CD4-positive, CD25-positive, alpha-beta regulatory T cell (primary cell): ENCODE results near the gene SAMD14. TPM values are rescaled to one million over a fixed set of nuclear protein-coding genes. Genes with fewer than 3 reads are reported as not detected.

Experiments
- ATAC-seq, 2 donors: fragments of 150-1000 bp; cut with Tn5 transposase; one replicate each; pipeline ENCODE4 v1.10.0; 2021; ENCODE audit warnings: low read depth in 2 of 2, moderate number of reproducible peaks in 2 of 2, moderate library complexity in 1 of 2
- DNase-seq, 3 donors: peaks; one replicate each; pipeline versions ENCODE4 v3.0.0 to v3.0.0-alpha.2; 2012 to 2022; ENCODE audit warnings: mixed read lengths in 1 of 3
- H3K27ac ChIP-seq: one replicate; pipeline ENCODE4 v1.7.0; 2013; ENCODE audit warnings: mild to moderate bottlenecking, low read length; ENCODE audit not compliant: insufficient read depth, poor library complexity, severe bottlenecking
- H3K27me3 ChIP-seq: one replicate; pipeline ENCODE4 v1.7.0; 2013; ENCODE audit warnings: low read length; ENCODE audit not compliant: control insufficient read depth, insufficient read depth
- H3K36me3 ChIP-seq: one replicate; pipeline ENCODE4 v1.7.0; 2013; ENCODE audit warnings: mild to moderate bottlenecking, low read length, moderate library complexity; ENCODE audit not compliant: control insufficient read depth, insufficient read depth
- H3K4me1 ChIP-seq: 2 replicates; pipeline ENCODE4 v1.7.0; 2013; ENCODE audit warnings: mild to moderate bottlenecking, low read length; ENCODE audit not compliant: insufficient read depth, control insufficient read depth, poor library complexity, severe bottlenecking
- H3K4me3 ChIP-seq: one replicate; pipeline ENCODE4 v1.7.0; 2013; ENCODE audit warnings: low read depth, mild to moderate bottlenecking, low read length, moderate library complexity
- H3K9me3 ChIP-seq, 2 experiments: 1 replicate in 1 of 2; 2 replicates in 1 of 2; pipeline ENCODE4 v1.7.0; 2013; ENCODE audit warnings: low read length in 2 of 2, mild to moderate bottlenecking in 1 of 2, moderate library complexity in 1 of 2; ENCODE audit not compliant: control insufficient read depth in 2 of 2
- H3K27ac Mint-ChIP-seq, 3 donors: one replicate each; pipeline ENCODE4 v1.8.0; 2020 to 2022; ENCODE audit warnings: mild to moderate bottlenecking in 3 of 3, mixed read lengths in 3 of 3, moderate library complexity in 2 of 3
- H3K27me3 Mint-ChIP-seq: one replicate; pipeline ENCODE4 v1.8.0; 2022; ENCODE audit warnings: mild to moderate bottlenecking, mixed read lengths
- H3K36me3 Mint-ChIP-seq: one replicate; pipeline ENCODE4 v1.8.0; 2020; ENCODE audit warnings: mixed read lengths
- H3K4me1 Mint-ChIP-seq, 4 donors: one replicate each; pipeline ENCODE4 v1.8.0; 2020 to 2022; ENCODE audit warnings: mixed read lengths in 4 of 4, mild to moderate bottlenecking in 1 of 4
- H3K4me3 Mint-ChIP-seq, 4 donors: one replicate each; pipeline ENCODE4 v1.8.0; 2020 to 2022; ENCODE audit warnings: mild to moderate bottlenecking in 4 of 4, mixed read lengths in 4 of 4, moderate library complexity in 3 of 4
- H3K9me3 Mint-ChIP-seq, 7 donors: one replicate each; pipeline ENCODE4 v1.8.0; 2020 to 2022; ENCODE audit warnings: mixed read lengths in 7 of 7, mild to moderate bottlenecking in 3 of 7, moderate library complexity in 2 of 7
- polyA plus RNA-seq, 4 donors: library from polyadenylated mRNA; unstranded; fragments of 300-500 nt; fragmentation: Illumina TruSeq; gene quantifications; one replicate each; pipeline ENCODE4 v1.2.3, GENCODE V29; 2021
- total RNA-seq: library from RNA; stranded (reverse); gene quantifications from one replicate; pipeline ENCODE4 v1.2.3, GENCODE V29; 2022

Gene SAMD14
- total and polyA plus RNA-seq, 5 donors from 2014 or later, result 0.09 to 0.96 TPM; not detected in 3

- H3K4me1 ChIP-seq, result no peaks in the 10 kb centered on the region
- Mint-ChIP-seq H3K36me3 (peaks cover 26% of the 10 kb centered on the region), H3K9me3 (peaks cover 0 to 1% (median 0%) of the 10 kb centered on the region in 7 donors), H3K27ac (peak overlapping the region in 1 of 3 donors; percentile 25), H3K4me1 (peaks cover 0 to 2% (median under 1%) of the 10 kb centered on the region in 4 donors), H3K27me3 (no peaks in the 10 kb centered on the region), H3K4me3 (no peak overlapping the region)
- H3K27me3 ChIP-seq, result no peaks in the 10 kb centered on the region
- H3K9me3 ChIP-seq, result no peaks in the 10 kb centered on the region
- ATAC-seq (no peak), DNase-seq (no peak)
- no peak overlapping the region for H3K27ac ChIP-seq
- H3K4me3 ChIP-seq, result no peak overlapping the region
- no peaks in the 10 kb centered on the region for H3K36me3 ChIP-seq
Measured at GRCh38 chr17:50070908-50071680, 58.9 kb downstream of the SAMD14 start.

GRCh38 chr17:50067996-50068395, 62.0 kb downstream of the SAMD14 start:
- no peaks in the 10 kb centered on the region for H3K27me3 Mint-ChIP-seq
- no peak for ATAC-seq
- H3K4me3 Mint-ChIP-seq, result no peak overlapping the region
- H3K9me3 ChIP-seq, result no peaks in the 10 kb centered on the region
- H3K27ac ChIP-seq, result no peak overlapping the region
- peaks cover 0 to 1% (median 0%) of the 10 kb centered on the region in 7 donors for H3K9me3 Mint-ChIP-seq
- H3K4me1 ChIP-seq, result no peaks in the 10 kb centered on the region
- peaks cover 21% of the 10 kb centered on the region for H3K36me3 Mint-ChIP-seq
- H3K27ac Mint-ChIP-seq, result no peak overlapping the region
- H3K36me3 ChIP-seq, result no peaks in the 10 kb centered on the region
- DNase-seq, result no peak
- no peak overlapping the region for H3K4me3 ChIP-seq
- no peaks in the 10 kb centered on the region for H3K27me3 ChIP-seq
- H3K4me1 Mint-ChIP-seq, result peaks cover 0 to 2% (median under 1%) of the 10 kb centered on the region in 4 donors

GRCh38 chr17:50066995-50067394, 63.0 kb downstream of the SAMD14 start:
- peaks cover 0 to 1% (median 0%) of the 10 kb centered on the region in 7 donors for H3K9me3 Mint-ChIP-seq
- H3K36me3 ChIP-seq, result no peaks in the 10 kb centered on the region
- no peaks in the 10 kb centered on the region for H3K9me3 ChIP-seq
- H3K27ac ChIP-seq, result no peak overlapping the region
- ATAC-seq, result no peak
- H3K27ac Mint-ChIP-seq, result no peak overlapping the region
- no peaks in the 10 kb centered on the region for H3K27me3 ChIP-seq
- peaks cover 0 to 2% (median under 1%) of the 10 kb centered on the region in 4 donors for H3K4me1 Mint-ChIP-seq
- H3K4me3 ChIP-seq, result no peak overlapping the region
- no peak overlapping the region for H3K4me3 Mint-ChIP-seq
- H3K27me3 Mint-ChIP-seq, result no peaks in the 10 kb centered on the region
- H3K36me3 Mint-ChIP-seq, result peaks cover 18% of the 10 kb centered on the region
- DNase-seq, result no peak
- no peaks in the 10 kb centered on the region for H3K4me1 ChIP-seq

- ATAC-seq (no peak), DNase-seq (no peak)
- Mint-ChIP-seq H3K27ac (no peak overlapping the region), H3K36me3 (peaks cover 9% of the 10 kb centered on the region), H3K4me1 (no peaks in the 10 kb centered on the region), H3K9me3 (no peaks in the 10 kb centered on the region), H3K27me3 (no peaks in the 10 kb centered on the region), H3K4me3 (no peak overlapping the region)
- H3K36me3 ChIP-seq, result no peaks in the 10 kb centered on the region
- H3K4me3 ChIP-seq, result no peak overlapping the region
- H3K4me1 ChIP-seq, result no peaks in the 10 kb centered on the region
- no peak overlapping the region for H3K27ac ChIP-seq
- no peaks in the 10 kb centered on the region for H3K9me3 ChIP-seq
- H3K27me3 ChIP-seq, result no peaks in the 10 kb centered on the region
Measured at GRCh38 chr17:50065056-50065455, 64.9 kb downstream of the SAMD14 start.

- peaks cover 0 to 1% (median 0%) of the 10 kb centered on the region in 4 donors for H3K4me1 Mint-ChIP-seq
- H3K27me3 Mint-ChIP-seq, result no peaks in the 10 kb centered on the region
- H3K9me3 ChIP-seq, result no peaks in the 10 kb centered on the region
- H3K27ac Mint-ChIP-seq, result no peak overlapping the region
- H3K4me1 ChIP-seq, result no peaks in the 10 kb centered on the region
- no peak overlapping the region for H3K4me3 Mint-ChIP-seq
- H3K36me3 ChIP-seq, result no peaks in the 10 kb centered on the region
- DNase-seq (no peak), ATAC-seq (no peak)
- no peak overlapping the region for H3K27ac ChIP-seq
- H3K36me3 Mint-ChIP-seq, result peaks cover 9% of the 10 kb centered on the region
- no peaks in the 10 kb centered on the region for H3K27me3 ChIP-seq
- H3K4me3 ChIP-seq, result no peak overlapping the region
- H3K9me3 Mint-ChIP-seq, result no peaks in the 10 kb centered on the region
Measured at GRCh38 chr17:50064253-50065001, 65.5 kb downstream of the SAMD14 start.

GRCh38 chr17:50063561-50064252, 66.3 kb downstream of the SAMD14 start:
- H3K36me3 Mint-ChIP-seq, result peaks cover 9% of the 10 kb centered on the region
- ATAC-seq (no peak), DNase-seq (no peak)
- H3K4me3 Mint-ChIP-seq, result no peak overlapping the region
- no peaks in the 10 kb centered on the region for H3K27me3 ChIP-seq
- H3K36me3 ChIP-seq, result no peaks in the 10 kb centered on the region
- no peak overlapping the region for H3K27ac ChIP-seq
- H3K9me3 ChIP-seq, result no peaks in the 10 kb centered on the region
- H3K27me3 Mint-ChIP-seq, result no peaks in the 10 kb centered on the region
- no peak overlapping the region for H3K4me3 ChIP-seq
- H3K4me1 ChIP-seq, result no peaks in the 10 kb centered on the region
- H3K4me1 Mint-ChIP-seq, result peaks cover 0 to 3% (median 0%) of the 10 kb centered on the region in 4 donors
- H3K27ac Mint-ChIP-seq, result no peak overlapping the region
- H3K9me3 Mint-ChIP-seq, result no peaks in the 10 kb centered on the region

GRCh38 chr17:50062293-50063243, 67.4 kb downstream of the SAMD14 start:
- H3K27ac Mint-ChIP-seq, result peak overlapping the region in 1 of 3 donors; percentile 45
- H3K4me1 ChIP-seq, result peaks cover 3% of the 10 kb centered on the region
- H3K9me3 Mint-ChIP-seq, result peaks cover 0 to 2% (median 0%) of the 10 kb centered on the region in 7 donors
- H3K4me1 Mint-ChIP-seq, result peaks cover 5 to 11% (median 10%) of the 10 kb centered on the region in 4 donors
- no peak overlapping the region for H3K4me3 Mint-ChIP-seq
- H3K36me3 ChIP-seq, result no peaks in the 10 kb centered on the region
- ATAC-seq, result no peak
- H3K27ac ChIP-seq, result no peak overlapping the region
- peaks cover 5% of the 10 kb centered on the region for H3K36me3 Mint-ChIP-seq
- DNase-seq, result no peak
- no peak overlapping the region for H3K4me3 ChIP-seq
- H3K9me3 ChIP-seq, result no peaks in the 10 kb centered on the region
- no peaks in the 10 kb centered on the region for H3K27me3 Mint-ChIP-seq
- H3K27me3 ChIP-seq, result no peaks in the 10 kb centered on the region
